Measurements from ENCODE around the gene AOAH. TPM values are rescaled to one million over a fixed set of nuclear protein-coding genes. Genes with fewer than 3 reads are reported as not detected.

The AOAH gene
- total and polyA plus RNA-seq, 9 of the 15 experiments (the other 6 are each of a cell fraction or from before 2014, with no cell fraction given), result not detected

- TF ChIP-seq, protein P1, sequence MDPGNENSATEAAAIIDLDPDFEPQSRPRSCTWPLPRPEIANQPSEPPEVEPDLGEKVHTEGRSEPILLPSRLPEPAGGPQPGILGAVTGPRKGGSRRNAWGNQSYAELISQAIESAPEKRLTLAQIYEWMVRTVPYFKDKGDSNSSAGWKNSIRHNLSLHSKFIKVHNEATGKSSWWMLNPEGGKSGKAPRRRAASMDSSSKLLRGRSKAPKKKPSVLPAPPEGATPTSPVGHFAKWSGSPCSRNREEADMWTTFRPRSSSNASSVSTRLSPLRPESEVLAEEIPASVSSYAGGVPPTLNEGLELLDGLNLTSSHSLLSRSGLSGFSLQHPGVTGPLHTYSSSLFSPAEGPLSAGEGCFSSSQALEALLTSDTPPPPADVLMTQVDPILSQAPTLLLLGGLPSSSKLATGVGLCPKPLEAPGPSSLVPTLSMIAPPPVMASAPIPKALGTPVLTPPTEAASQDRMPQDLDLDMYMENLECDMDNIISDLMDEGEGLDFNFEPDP (CRISPR knock-in tag; IDR thresholded peaks at IDR 0.05), result no peak
- TF ChIP-seq GTF2A2 (tag; IDR thresholded peaks at IDR 0.05) (no peak), FOSL1 (tag; conservative IDR thresholded peaks at IDR 0.05) (no peak), TAF7 (tag; IDR thresholded peaks at IDR 0.05) (no peak), HOMEZ (CRISPR knock-in tag; IDR thresholded peaks at IDR 0.05) (no peak), OTX1 (CRISPR knock-in tag; IDR thresholded peaks at IDR 0.05) (no peak), ZNF512 (tag; IDR thresholded peaks at IDR 0.05) (no peak)
- TF ChIP-seq, protein P2, sequence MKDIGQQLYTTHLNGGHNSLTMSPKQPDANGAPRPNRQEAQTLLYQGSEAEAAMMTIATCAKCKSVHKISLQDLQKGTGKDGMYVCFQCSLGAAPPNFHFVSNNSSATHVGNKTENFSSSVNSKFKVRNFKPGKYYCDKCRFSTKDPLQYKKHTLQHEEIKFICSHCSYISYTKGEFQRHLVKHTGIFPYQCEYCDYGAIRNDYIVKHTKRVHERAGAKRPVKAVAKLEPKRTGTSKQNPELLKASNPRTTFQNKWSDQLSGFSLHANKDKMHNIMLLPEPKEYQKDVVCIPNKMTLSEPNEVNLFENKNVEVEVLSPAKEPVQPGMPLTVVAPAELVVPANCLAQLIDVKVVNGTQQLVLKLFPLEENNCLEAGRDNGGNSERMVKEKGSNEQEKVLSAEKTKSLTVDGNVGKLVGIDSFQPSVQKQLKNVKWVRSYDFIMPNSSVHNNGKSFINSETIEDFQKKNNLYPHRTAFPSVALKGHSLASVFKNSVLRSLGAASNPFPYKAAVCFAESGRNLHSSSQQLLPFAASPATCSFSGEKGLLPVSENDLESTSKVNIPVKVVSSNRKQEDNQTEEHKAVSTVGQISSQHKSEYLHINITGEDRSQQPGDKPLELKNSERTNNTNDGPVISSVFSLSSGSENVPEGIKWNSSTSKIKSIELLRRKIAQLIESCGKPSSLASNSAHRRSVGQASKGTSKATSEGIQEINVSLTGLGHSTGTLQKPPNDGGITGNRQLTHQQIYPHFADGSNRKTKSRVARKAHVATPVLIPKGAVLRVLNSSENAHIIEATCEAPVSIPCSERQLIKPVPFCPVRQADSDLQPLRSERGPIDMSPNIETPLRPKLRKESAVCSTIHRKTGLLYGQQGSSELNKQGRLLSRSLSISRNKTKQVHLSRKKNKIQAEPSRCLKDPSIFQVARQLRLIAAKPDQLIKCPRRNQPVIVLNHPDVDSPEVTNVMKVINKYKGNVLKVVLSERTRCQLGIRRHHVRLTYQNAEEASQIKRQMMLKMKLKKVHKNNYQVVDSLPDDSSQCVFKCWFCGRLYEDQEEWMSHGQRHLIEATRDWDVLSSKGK (CRISPR knock-in tag; IDR thresholded peaks at IDR 0.05), result no peak
- TF ChIP-seq, protein P3, sequence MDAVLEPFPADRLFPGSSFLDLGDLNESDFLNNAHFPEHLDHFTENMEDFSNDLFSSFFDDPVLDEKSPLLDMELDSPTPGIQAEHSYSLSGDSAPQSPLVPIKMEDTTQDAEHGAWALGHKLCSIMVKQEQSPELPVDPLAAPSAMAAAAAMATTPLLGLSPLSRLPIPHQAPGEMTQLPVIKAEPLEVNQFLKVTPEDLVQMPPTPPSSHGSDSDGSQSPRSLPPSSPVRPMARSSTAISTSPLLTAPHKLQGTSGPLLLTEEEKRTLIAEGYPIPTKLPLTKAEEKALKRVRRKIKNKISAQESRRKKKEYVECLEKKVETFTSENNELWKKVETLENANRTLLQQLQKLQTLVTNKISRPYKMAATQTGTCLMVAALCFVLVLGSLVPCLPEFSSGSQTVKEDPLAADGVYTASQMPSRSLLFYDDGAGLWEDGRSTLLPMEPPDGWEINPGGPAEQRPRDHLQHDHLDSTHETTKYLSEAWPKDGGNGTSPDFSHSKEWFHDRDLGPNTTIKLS (IDR thresholded peaks at IDR 0.05; ENCODE audit: borderline replicate concordance, low read depth), result no peak
These were observed 40.6 kb upstream of the AOAH start (continued) for GRCh38 chr7:36764929-36765328.
